ENCODE results near the gene CD180.
"Not testable (repeated sequence)": the region's sequence is repeated elsewhere in the genome, so short reads cannot be mapped to it uniquely, and the experiment has no call there.

CD180 gene

GRCh38 chr5:67182301-67182790, 14.3 kb downstream of the CD180 start:
- Mint-ChIP-seq H3K4me3 (no peak overlapping the region), H3K36me3 (peaks cover 7% of the 10 kb centered on the region), H3K4me1 (peaks cover 68% of the 10 kb centered on the region), H3K27me3 (no peaks in the 10 kb centered on the region), H3K9me3 (no peaks in the 10 kb centered on the region), H3K27ac (peak overlapping the region; percentile 52)

- Mint-ChIP-seq H3K4me1 (peaks cover 67% of the 10 kb centered on the region), H3K27ac (peak overlapping the region; percentile 47), H3K36me3 (peaks cover 11% of the 10 kb centered on the region), H3K9me3 (peaks cover 3% of the 10 kb centered on the region), H3K27me3 (no peaks in the 10 kb centered on the region), H3K4me3 (peak overlapping the region; percentile 47)
Measured at GRCh38 chr5:67181648-67182221, 14.9 kb downstream of the CD180 start.

DNA sequence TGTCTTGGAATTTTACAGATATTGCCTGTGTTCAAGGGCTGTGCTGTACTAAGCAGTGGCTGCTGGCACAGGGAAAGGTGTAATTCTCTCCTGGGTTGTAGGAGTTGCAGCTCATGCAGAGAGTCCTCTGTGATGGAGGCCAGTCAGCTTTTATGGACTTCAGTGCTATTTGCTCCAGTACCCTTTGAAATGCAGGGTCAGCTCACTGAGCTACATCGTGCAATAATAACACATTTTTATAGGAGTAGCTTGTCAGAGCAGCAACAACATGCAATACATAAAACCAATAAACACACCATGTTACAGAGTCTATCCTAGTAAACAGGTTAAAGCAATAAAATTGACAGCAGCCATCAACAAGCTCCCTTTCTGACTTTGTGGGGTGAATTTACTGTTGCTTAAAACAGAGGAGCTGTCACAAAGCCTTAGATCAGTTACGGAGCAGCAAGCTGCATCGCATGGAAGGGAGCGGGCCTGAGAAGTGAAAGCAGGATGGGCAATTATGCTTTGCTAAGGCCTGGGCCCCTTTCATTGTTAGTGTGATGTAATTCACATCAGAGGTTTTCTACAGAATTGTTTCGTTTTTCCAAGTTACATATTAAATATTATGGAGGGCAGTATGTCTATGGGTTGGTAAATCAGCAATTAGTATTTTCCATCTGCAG, 16.8 kb downstream of the CD180 start:
- Mint-ChIP-seq H3K27ac (peak overlapping the region; percentile 35), H3K4me1 (peaks cover 63% of the 10 kb centered on the region), H3K27me3 (no peaks in the 10 kb centered on the region), H3K4me3 (no peak overlapping the region), H3K9me3 (peaks cover 9% of the 10 kb centered on the region), H3K36me3 (peaks cover 16% of the 10 kb centered on the region)

DNA sequence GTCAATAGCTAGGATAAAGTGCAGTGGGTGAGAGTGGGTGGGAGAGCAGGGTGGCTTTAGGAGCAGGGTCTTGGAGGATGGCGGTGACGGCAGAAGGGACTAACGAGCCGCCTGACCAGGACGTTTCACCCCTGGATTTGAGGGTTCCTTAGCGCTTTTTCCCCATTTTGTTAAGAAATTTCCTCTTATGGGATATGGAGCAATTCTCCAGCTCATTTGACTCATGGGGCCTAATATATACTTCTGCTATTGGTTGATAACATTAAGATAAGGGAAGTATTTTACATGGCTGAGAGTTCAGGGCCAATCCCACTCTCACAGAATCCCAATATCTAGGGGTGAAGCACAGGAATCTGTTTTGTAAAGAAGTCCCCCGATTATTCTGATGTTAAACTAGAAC, 17.6 kb downstream of the CD180 start:
- Mint-ChIP-seq H3K4me3 (no peak overlapping the region), H3K36me3 (peaks cover 16% of the 10 kb centered on the region), H3K27ac (no peak overlapping the region), H3K27me3 (no peaks in the 10 kb centered on the region), H3K9me3 (peaks cover 9% of the 10 kb centered on the region), H3K4me1 (peaks cover 63% of the 10 kb centered on the region)

- Mint-ChIP-seq H3K36me3 (peaks cover 16% of the 10 kb centered on the region), H3K9me3 (peaks cover 9% of the 10 kb centered on the region)
Measured at GRCh38 chr5:67178085-67178484, 18.5 kb downstream of the CD180 start.

DNA sequence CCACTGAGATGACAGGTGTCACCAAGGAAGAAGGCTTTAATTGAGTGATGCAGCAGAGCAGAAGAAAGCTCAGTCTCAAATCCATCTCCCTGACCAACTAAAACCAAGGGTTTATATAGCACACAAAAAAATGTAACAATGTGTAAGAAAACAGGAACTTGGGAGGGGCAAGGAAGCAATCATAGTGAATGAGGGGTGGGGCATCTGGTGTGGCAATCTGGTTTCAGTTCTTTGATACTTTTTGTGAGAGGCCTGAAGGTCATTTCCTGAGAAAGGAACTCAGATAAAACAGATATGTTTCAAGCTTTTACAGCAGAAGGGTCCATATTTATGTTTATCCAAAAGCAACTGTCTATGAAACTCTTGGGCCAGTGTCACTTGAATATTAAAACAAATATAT, 19.7 kb downstream of the CD180 start:
- peaks cover 49% of the 10 kb centered on the region for H3K4me1 Mint-ChIP-seq
- H3K36me3 Mint-ChIP-seq: peaks cover 16% of the 10 kb centered on the region
- H3K27ac Mint-ChIP-seq: no peak overlapping the region
- no peak overlapping the region for H3K4me3 Mint-ChIP-seq
- peaks cover 9% of the 10 kb centered on the region for H3K9me3 Mint-ChIP-seq
- H3K27me3 Mint-ChIP-seq: no peaks in the 10 kb centered on the region

More at GRCh38 chr5:67178085-67178484, 18.5 kb downstream of the CD180 start:
- Mint-ChIP-seq H3K27ac (peak overlapping the region; percentile 12), H3K27me3 (no peaks in the 10 kb centered on the region), H3K4me1 (peaks cover 60% of the 10 kb centered on the region), H3K4me3 (no peak overlapping the region)

- no peaks in the 10 kb centered on the region for H3K27me3 Mint-ChIP-seq
Measured at GRCh38 chr5:67173959-67174358, 22.6 kb downstream of the CD180 start.

GRCh38 chr5:67173351-67173750, 23.2 kb downstream of the CD180 start:
- H3K9me3 Mint-ChIP-seq, H3K27ac Mint-ChIP-seq, H3K4me3 Mint-ChIP-seq, H3K27me3 Mint-ChIP-seq: not testable (repeated sequence)
- peaks cover 13% of the 10 kb centered on the region for H3K36me3 Mint-ChIP-seq
- H3K4me1 Mint-ChIP-seq: peaks cover 32% of the 10 kb centered on the region

More at GRCh38 chr5:67173959-67174358, 22.6 kb downstream of the CD180 start:
- Mint-ChIP-seq H3K4me1 (peaks cover 29% of the 10 kb centered on the region), H3K4me3 (no peak overlapping the region), H3K9me3 (peaks cover 9% of the 10 kb centered on the region), H3K27ac (no peak overlapping the region), H3K36me3 (peaks cover 16% of the 10 kb centered on the region)

DNA sequence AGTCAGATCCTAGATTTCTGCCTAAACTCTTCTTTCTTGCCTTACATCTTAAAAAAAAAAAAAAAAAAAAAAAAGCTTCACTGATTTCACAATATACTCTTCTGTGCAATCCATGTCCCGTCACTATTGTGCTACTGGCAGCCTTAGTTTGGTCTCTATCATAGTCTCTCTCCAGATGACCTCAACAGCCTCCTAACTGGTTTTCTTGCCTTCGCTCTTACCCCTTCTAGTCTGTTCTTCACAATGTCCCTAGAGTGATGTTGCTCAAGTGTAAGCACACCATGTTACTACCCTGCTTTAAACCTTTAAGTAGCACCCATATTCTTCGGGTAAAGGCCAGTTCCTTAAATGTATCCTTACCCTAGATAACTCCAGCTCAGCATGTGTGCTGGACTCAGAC, 25.8 kb downstream of the CD180 start:
- Mint-ChIP-seq H3K27ac (no peak overlapping the region), H3K36me3 (peaks cover 4% of the 10 kb centered on the region), H3K4me3 (no peak overlapping the region), H3K27me3 (no peaks in the 10 kb centered on the region), H3K9me3 (peaks cover 4% of the 10 kb centered on the region), H3K4me1 (peaks cover 40% of the 10 kb centered on the region)

DNA sequence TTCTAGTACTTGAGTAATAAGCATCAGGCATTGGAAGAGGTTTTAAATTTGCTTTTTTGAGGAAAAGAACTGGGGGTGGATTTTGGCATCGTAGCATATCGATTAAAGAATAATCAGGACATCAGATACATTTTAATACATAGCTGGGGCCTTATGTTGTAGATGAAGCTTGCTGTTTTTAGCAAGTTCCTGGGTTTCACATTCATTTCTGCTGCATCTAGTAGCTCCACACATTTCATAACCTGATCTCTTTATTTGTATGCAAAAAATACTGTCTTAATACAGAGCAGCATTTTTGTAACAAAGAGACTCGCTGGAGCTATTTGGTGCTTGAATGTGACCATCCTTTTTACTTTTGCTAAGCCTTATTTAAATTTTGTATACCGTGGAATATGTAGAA, 28.5 kb downstream of the CD180 start:
- Mint-ChIP-seq H3K36me3 (peaks cover 1% of the 10 kb centered on the region), H3K4me1 (peaks cover 59% of the 10 kb centered on the region), H3K4me3 (no peak overlapping the region), H3K27ac (peak overlapping the region; percentile 77), H3K27me3 (no peaks in the 10 kb centered on the region), H3K9me3 (no peaks in the 10 kb centered on the region)

DNA sequence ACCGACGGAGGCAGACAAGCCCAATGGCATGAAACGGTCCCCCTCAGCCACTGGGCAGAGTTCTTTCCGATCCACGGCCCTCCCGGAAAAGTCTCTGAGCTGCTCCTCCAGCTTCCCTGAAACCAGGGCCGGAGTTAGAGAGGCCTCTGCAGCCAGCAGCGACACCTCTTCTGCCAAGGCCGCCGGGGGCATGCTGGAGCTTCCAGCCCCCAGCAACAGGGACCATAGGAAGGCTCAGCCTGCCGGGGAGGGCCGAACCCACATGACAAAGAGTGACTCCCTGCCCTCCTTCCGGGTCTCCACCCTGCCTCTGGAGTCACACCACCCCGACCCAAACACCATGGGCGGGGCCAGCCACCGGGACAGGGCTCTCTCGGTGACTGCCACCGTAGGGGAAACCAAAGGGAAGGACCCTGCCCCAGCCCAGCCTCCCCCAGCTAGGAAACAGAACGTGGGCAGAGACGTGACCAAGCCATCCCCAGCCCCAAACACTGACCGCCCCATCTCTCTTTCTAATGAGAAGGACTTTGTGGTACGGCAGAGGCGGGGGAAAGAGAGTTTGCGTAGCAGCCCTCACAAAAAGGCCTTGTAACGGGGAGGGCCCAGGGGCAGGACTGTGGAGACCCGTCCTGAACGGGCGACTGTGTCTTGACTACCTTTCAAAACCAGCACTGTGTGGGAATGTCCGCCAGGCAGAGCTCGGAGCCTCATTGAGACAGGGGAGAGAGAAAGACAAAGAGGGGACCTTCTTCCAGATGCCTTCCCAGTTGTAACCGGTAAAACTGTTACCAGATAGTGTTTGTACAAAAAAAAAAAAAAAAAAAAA, 29.9 kb downstream of the CD180 start:
- peak overlapping the region; percentile 84 for H3K27ac Mint-ChIP-seq
- H3K27me3 Mint-ChIP-seq: no peaks in the 10 kb centered on the region
- no peaks in the 10 kb centered on the region for H3K9me3 Mint-ChIP-seq
- H3K36me3 Mint-ChIP-seq: peaks cover 3% of the 10 kb centered on the region
- H3K4me3 Mint-ChIP-seq: peak overlapping the region; percentile 79
- peaks cover 72% of the 10 kb centered on the region for H3K4me1 Mint-ChIP-seq

- peaks cover 3% of the 10 kb centered on the region for H3K36me3 Mint-ChIP-seq
- H3K4me3 Mint-ChIP-seq: peak overlapping the region; percentile 79
Measured at GRCh38 chr5:67165526-67166459, 30.8 kb downstream of the CD180 start.

DNA sequence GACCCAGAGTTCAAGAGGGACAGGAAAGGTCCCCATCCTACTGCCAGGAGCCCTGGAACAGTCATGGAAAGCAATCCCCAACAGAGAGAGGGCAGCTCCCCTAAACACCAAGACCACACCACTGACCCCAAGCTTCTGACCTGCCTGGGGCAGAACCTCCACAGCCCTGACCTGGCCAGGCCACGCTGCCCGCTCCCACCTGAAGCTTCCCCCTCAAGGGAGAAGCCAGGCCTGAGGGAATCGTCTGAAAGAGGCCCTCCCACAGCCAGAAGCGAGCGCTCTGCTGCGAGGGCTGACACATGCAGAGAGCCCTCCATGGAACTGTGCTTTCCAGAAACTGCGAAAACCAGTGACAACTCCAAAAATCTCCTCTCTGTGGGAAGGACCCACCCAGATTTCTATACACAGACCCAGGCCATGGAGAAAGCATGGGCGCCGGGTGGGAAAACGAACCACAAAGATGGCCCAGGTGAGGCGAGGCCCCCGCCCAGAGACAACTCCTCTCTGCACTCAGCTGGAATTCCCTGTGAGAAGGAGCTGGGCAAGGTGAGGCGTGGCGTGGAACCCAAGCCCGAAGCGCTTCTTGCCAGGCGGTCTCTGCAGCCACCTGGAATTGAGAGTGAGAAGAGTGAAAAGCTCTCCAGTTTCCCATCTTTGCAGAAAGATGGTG, 31.6 kb downstream of the CD180 start:
- H3K27ac Mint-ChIP-seq: peak overlapping the region; percentile 51
- no peaks in the 10 kb centered on the region for H3K9me3 Mint-ChIP-seq
- H3K36me3 Mint-ChIP-seq: peaks cover 3% of the 10 kb centered on the region
- no peaks in the 10 kb centered on the region for H3K27me3 Mint-ChIP-seq
- H3K4me3 Mint-ChIP-seq: peak overlapping the region; percentile 44
- H3K4me1 Mint-ChIP-seq: peaks cover 89% of the 10 kb centered on the region

More at GRCh38 chr5:67165526-67166459, 30.8 kb downstream of the CD180 start:
- Mint-ChIP-seq H3K4me1 (peaks cover 81% of the 10 kb centered on the region), H3K27ac (peak overlapping the region; percentile 70), H3K9me3 (no peaks in the 10 kb centered on the region), H3K27me3 (no peaks in the 10 kb centered on the region)

- Mint-ChIP-seq H3K36me3 (peaks cover 3% of the 10 kb centered on the region), H3K9me3 (no peaks in the 10 kb centered on the region), H3K27me3 (no peaks in the 10 kb centered on the region), H3K4me3 (peak overlapping the region; percentile 33), H3K27ac (peak overlapping the region; percentile 51), H3K4me1 (peaks cover 93% of the 10 kb centered on the region)
Measured at GRCh38 chr5:67163863-67164595, 32.6 kb downstream of the CD180 start.
